ENCODE measurements around the gene CEP126.

The CEP126 gene

GRCh38 chr11:102046841-102047240, 132.0 kb downstream of the CEP126 start:
- H3K79me2 ChIP-seq (ENCODE audit: control insufficient read depth, low read length) = no peaks in the 10 kb centered on the region
- no peaks in the 10 kb centered on the region for H4K20me1 ChIP-seq (ENCODE audit: control insufficient read depth, insufficient read depth, low read depth, low read length)
- H3F3A ChIP-seq (ENCODE audit: control insufficient read depth, insufficient read depth) = no peaks in the 10 kb centered on the region
- no peak for TF ChIP-seq EZH2phosphoT487 (IDR thresholded peaks at IDR 0.05; ENCODE audit: borderline replicate concordance, low read length)
- TF ChIP-seq CTCF (IDR thresholded peaks at IDR 0.05; ENCODE audit: low read depth, low read length, poor library complexity, severe bottlenecking) = no peak
- H3K4me2 ChIP-seq (ENCODE audit: low read length) = no peak overlapping the region
- no peak overlapping the region for H3K27ac ChIP-seq (ENCODE audit: low read depth, low read length)
- no peaks in the 10 kb centered on the region for H3K27me3 ChIP-seq (ENCODE audit: control insufficient read depth, low read length)
- H3K4me1 ChIP-seq (ENCODE audit: control insufficient read depth, low read length) = no peaks in the 10 kb centered on the region
- H3K9me2 ChIP-seq (replicated peaks; ENCODE audit: control insufficient read depth, low read length) = no peaks in the 10 kb centered on the region
- H3K9me3 ChIP-seq (ENCODE audit: control insufficient read depth, insufficient read depth, low read length) = no peaks in the 10 kb centered on the region
- H3K36me3 ChIP-seq (ENCODE audit: control insufficient read depth, low read length) = no peaks in the 10 kb centered on the region
- no peak overlapping the region for H3K4me3 ChIP-seq (ENCODE audit: low read length)

GRCh38 chr11:102047305-102047924, 132.6 kb downstream of the CEP126 start, which contains the start of gene CFAP300:
Gene CFAP300 (plus strand): TSS chr11:102047437. CDS start chr11:102047471, 34 bp downstream.
- Histone ChIP-seq H3K36me3 (ENCODE audit: control insufficient read depth, low read length) (no peaks in the 10 kb centered on the region), H3K79me2 (ENCODE audit: control insufficient read depth, low read length) (no peaks in the 10 kb centered on the region), H3K4me1 (ENCODE audit: control insufficient read depth, low read length) (no peaks in the 10 kb centered on the region), H3K27me3 (ENCODE audit: control insufficient read depth, low read length) (no peaks in the 10 kb centered on the region), H3K27ac (ENCODE audit: low read depth, low read length) (no peak within 1 kb of the TSS), H3K4me3 (ENCODE audit: low read length) (no peak within 1 kb of the TSS), H4K20me1 (ENCODE audit: control insufficient read depth, insufficient read depth, low read depth, low read length) (no peaks in the 10 kb centered on the region), H3F3A (ENCODE audit: control insufficient read depth, insufficient read depth) (no peaks in the 10 kb centered on the region), H3K4me2 (ENCODE audit: low read length) (no peak within 1 kb of the TSS), H3K9me3 (ENCODE audit: control insufficient read depth, insufficient read depth, low read length) (no peaks in the 10 kb centered on the region), H3K9me2 (replicated peaks; ENCODE audit: control insufficient read depth, low read length) (no peaks in the 10 kb centered on the region)
- no peak for TF ChIP-seq EZH2phosphoT487 (IDR thresholded peaks at IDR 0.05; ENCODE audit: borderline replicate concordance, low read length)
